HepG2 (cell line): ENCODE measurements around the gene GLIS2. TPM values are rescaled to one million over a fixed set of nuclear protein-coding genes. Genes with fewer than 3 reads are reported as not detected.

Experiments
- CENPT ChIP-seq: sonication (generic); formaldehyde crosslinking; IDR thresholded peaks from 2 replicates; pipeline ENCODE4 v1.8.0; 2022; ENCODE audit warnings: low read depth, mild to moderate bottlenecking, moderate library complexity, missing genetic modification reagents
- TOE1 ChIP-seq: sonication (generic); formaldehyde crosslinking; IDR thresholded peaks from 2 replicates; pipeline ENCODE4 v1.4.0; 2020; ENCODE audit warnings: mild to moderate bottlenecking, missing genetic modification reagents
- ZKSCAN8 ChIP-seq: IDR thresholded peaks from 2 replicates; pipeline ENCODE4 v1.6.1; 2016; ENCODE audit warnings: borderline replicate concordance, missing genetic modification reagents, missing compliant biosample characterization
- ZNF160 ChIP-seq: sonication (generic); formaldehyde crosslinking; IDR thresholded peaks from 2 replicates; pipeline ENCODE4 v1.8.0; 2022; ENCODE audit warnings: mild to moderate bottlenecking, inconsistent platforms, missing genetic modification reagents
- ZNF547 ChIP-seq: sonication (generic); formaldehyde crosslinking; IDR thresholded peaks from 2 replicates; pipeline ENCODE4 v1.5.1; 2020; ENCODE audit warnings: mild to moderate bottlenecking, missing genetic modification reagents
- ZNF772 ChIP-seq: sonication (generic); formaldehyde crosslinking; IDR thresholded peaks from 2 replicates; pipeline ENCODE4 v1.5.0; 2020; ENCODE audit warnings: mild to moderate bottlenecking, missing genetic modification reagents
- ZNF773 ChIP-seq: sonication (generic); formaldehyde crosslinking; IDR thresholded peaks from 2 replicates; pipeline ENCODE4 v1.4.0; 2020; ENCODE audit warnings: missing genetic modification reagents, borderline replicate concordance
- polyA plus RNA-seq, 8 experiments: library from polyadenylated mRNA; depleted of rRNA in 3 of 8; stranded (reverse) in 7 of 8; unstranded in 1 of 8; fragments of >200 nt; fragmentation: Illumina TruSeq in 4 of 8; extraction: Trizol in 4 of 8; gene quantifications; 2 replicates each; pipeline versions ENCODE4 v1.2.1 to v1.2.3, GENCODE V29; 2011 to 2016; ENCODE audit warnings: low read depth in 4 of 8, missing spikeins in 1 of 8, mixed read lengths in 1 of 8; ENCODE audit not compliant: insufficient read depth in 1 of 8
- total RNA-seq, 5 experiments: library from RNA; depleted of rRNA; stranded (reverse); fragments of >200 nt; fragmentation: Illumina TruSeq; extraction: Trizol; gene quantifications; 2 replicates each; pipeline ENCODE4 v1.2.3, GENCODE V29; 2016; ENCODE audit warnings: low read depth in 1 of 5
- TF ChIP-seq, protein P1 (sequence below): sonication (generic); formaldehyde crosslinking; IDR thresholded peaks from one replicate; pipeline ENCODE4 v1.5.1; 2020; ENCODE audit warnings: mild to moderate bottlenecking, missing genetic modification reagents; ENCODE audit errors: not compliant biosample characterization
- TF ChIP-seq, protein P2 (sequence below): sonication (generic); formaldehyde crosslinking; IDR thresholded peaks from 2 replicates; pipeline ENCODE4 v1.4.0; 2020; ENCODE audit warnings: mild to moderate bottlenecking, missing genetic modification reagents
- TF ChIP-seq, protein P3 (sequence below), 2 experiments: sonication (generic) in 1 of 2; formaldehyde crosslinking in 1 of 2; IDR thresholded peaks; 2 replicates each; pipeline versions ENCODE4 v1.6.1 to v1.9.0; 2014 to 2022; ENCODE audit warnings: antibody characterized with exemption in 1 of 2, borderline replicate concordance in 1 of 2, inconsistent platforms in 1 of 2, low read depth in 1 of 2, missing genetic modification reagents in 1 of 2

The GLIS2 gene
- total and polyA plus RNA-seq, 2 of the 13 experiments (the other 11 are each of a cell fraction or from before 2014, with no cell fraction given): 0.28 to 0.29 TPM

DNA sequence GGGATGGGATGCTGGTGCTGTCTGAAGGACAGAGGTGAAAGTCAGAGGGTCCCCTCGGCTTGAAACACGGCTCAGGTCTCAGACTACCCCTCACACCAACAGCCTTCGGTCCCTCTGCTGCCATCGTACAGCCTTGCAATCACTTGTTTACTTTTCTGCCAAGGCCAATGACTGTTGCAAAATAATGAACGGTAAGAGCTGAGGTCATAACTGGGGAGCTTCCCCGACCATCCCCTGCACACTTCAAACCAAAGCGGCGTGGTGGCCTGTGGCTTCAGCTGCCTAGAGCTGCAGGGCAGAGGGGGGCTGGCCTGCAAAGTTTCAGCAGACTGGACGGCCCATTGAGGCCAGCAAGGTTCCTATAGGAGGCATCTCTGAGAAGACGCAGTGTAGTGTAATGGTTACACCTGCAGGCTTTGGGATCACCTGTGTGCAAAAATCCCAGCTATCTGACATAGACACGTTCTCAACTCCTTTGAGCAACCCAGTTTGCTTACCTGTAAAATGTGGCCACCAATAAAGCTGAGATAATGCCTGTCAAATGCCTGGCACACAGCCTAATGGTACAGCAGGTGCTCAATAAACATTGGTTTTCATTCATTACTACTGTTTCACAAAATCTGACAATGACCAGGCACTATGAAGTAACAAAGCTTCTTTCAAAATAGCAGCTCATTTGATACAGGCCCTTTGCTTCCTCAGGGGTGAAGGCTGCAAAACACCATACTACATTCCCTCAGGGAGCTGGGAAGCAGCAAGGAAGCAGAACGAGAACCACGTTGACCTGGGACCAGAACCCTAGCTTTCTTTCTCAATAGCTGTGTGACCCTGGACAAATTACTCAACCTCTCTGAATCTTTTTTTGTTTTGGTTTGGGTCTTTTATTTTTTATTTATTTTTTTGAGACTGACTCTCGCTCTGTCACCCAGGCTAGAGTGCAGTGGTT is 30.2 kb downstream of the GLIS2 start (continued):
- TF ChIP-seq, protein P1, sequence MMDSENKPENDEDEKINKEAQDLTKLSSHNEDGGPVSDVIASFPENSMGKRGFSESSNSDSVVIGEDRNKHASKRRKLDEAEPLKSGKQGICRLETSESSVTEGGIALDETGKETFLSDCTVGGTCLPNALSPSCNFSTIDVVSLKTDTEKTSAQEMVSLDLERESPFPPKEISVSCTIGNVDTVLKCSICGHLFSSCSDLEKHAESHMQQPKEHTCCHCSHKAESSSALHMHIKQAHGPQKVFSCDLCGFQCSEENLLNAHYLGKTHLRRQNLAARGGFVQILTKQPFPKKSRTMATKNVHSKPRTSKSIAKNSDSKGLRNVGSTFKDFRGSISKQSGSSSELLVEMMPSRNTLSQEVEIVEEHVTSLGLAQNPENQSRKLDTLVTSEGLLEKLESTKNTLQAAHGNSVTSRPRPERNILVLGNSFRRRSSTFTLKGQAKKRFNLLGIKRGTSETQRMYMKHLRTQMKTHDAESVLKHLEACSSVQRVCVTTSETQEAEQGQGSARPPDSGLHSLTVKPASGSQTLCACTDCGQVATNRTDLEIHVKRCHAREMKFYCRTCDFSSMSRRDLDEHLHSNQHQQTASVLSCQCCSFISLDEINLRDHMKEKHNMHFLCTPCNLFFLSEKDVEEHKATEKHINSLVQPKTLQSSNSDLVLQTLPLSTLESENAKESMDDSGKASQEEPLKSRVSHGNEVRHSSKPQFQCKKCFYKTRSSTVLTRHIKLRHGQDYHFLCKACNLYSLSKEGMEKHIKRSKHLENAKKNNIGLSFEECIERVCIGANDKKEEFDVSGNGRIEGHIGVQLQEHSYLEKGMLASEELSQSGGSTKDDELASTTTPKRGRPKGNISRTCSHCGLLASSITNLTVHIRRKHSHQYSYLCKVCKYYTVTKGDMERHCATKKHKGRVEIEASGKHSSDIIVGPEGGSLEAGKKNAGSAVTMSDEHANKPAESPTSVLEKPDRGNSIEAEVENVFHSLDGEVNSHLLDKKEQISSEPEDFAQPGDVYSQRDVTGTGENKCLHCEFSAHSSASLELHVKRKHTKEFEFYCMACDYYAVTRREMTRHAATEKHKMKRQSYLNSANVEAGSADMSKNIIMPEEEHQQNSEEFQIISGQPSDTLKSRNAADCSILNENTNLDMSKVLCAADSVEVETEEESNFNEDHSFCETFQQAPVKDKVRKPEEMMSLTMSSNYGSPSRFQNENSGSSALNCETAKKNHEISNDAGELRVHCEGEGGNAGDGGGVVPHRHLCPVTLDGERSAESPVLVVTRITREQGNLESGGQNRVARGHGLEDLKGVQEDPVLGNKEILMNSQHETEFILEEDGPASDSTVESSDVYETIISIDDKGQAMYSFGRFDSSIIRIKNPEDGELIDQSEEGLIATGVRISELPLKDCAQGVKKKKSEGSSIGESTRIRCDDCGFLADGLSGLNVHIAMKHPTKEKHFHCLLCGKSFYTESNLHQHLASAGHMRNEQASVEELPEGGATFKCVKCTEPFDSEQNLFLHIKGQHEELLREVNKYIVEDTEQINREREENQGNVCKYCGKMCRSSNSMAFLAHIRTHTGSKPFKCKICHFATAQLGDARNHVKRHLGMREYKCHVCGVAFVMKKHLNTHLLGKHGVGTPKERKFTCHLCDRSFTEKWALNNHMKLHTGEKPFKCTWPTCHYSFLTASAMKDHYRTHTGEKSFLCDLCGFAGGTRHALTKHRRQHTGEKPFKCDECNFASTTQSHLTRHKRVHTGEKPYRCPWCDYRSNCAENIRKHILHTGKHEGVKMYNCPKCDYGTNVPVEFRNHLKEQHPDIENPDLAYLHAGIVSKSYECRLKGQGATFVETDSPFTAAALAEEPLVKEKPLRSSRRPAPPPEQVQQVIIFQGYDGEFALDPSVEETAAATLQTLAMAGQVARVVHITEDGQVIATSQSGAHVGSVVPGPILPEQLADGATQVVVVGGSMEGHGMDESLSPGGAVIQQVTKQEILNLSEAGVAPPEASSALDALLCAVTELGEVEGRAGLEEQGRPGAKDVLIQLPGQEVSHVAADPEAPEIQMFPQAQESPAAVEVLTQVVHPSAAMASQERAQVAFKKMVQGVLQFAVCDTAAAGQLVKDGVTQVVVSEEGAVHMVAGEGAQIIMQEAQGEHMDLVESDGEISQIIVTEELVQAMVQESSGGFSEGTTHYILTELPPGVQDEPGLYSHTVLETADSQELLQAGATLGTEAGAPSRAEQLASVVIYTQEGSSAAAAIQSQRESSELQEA: no peak
- TF ChIP-seq ZKSCAN8 (CRISPR knock-in tag) (peak; percentile 58; the same call in 1 of the 2 replicates), ZNF772 (CRISPR knock-in tag) (no peak), TOE1 (CRISPR knock-in tag) (0 out of 2 replicates have a peak, but pooled peaks have one; percentile 48), ZNF773 (CRISPR knock-in tag) (no peak), ZNF547 (CRISPR knock-in tag) (peak; percentile 43; the same call in 1 of the 2 replicates), ZNF160 (no peak), CENPT (CRISPR knock-in tag) (no peak)
- TF ChIP-seq, protein P2, sequence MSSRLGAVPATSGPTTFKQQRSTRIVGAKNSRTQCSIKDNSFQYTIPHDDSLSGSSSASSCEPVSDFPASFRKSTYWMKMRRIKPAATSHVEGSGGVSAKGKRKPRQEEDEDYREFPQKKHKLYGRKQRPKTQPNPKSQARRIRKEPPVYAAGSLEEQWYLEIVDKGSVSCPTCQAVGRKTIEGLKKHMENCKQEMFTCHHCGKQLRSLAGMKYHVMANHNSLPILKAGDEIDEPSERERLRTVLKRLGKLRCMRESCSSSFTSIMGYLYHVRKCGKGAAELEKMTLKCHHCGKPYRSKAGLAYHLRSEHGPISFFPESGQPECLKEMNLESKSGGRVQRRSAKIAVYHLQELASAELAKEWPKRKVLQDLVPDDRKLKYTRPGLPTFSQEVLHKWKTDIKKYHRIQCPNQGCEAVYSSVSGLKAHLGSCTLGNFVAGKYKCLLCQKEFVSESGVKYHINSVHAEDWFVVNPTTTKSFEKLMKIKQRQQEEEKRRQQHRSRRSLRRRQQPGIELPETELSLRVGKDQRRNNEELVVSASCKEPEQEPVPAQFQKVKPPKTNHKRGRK: no peak
- TF ChIP-seq, protein P3, sequence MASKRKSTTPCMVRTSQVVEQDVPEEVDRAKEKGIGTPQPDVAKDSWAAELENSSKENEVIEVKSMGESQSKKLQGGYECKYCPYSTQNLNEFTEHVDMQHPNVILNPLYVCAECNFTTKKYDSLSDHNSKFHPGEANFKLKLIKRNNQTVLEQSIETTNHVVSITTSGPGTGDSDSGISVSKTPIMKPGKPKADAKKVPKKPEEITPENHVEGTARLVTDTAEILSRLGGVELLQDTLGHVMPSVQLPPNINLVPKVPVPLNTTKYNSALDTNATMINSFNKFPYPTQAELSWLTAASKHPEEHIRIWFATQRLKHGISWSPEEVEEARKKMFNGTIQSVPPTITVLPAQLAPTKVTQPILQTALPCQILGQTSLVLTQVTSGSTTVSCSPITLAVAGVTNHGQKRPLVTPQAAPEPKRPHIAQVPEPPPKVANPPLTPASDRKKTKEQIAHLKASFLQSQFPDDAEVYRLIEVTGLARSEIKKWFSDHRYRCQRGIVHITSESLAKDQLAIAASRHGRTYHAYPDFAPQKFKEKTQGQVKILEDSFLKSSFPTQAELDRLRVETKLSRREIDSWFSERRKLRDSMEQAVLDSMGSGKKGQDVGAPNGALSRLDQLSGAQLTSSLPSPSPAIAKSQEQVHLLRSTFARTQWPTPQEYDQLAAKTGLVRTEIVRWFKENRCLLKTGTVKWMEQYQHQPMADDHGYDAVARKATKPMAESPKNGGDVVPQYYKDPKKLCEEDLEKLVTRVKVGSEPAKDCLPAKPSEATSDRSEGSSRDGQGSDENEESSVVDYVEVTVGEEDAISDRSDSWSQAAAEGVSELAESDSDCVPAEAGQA (IDR thresholded peaks at IDR 0.05; ENCODE audit: low read depth): 0 out of 2 replicates have a peak, but pooled peaks have one; percentile 47
- TF ChIP-seq, protein P3 (CRISPR knock-in tag; IDR thresholded peaks at IDR 0.05; ENCODE audit: borderline replicate concordance): no peak
